Limb (tissue), 2 donors: ENCODE results near the gene IGFL1.
"Not testable (repeated sequence)": the region's sequence is repeated elsewhere in the genome, so short reads cannot be mapped to it uniquely, and the experiment has no call there.

Experiments
- DNase-seq, 2 donors: peaks; one replicate each; pipeline ENCODE4 v3.0.0-alpha.2; 2016; ENCODE audit errors: extremely low spot score in 2 of 2

The IGFL1 gene

GRCh38 chr19:46201454-46202310 lies 27.9 kb upstream of the IGFL1 start:
- no peak for DNase-seq

- no peak for DNase-seq
Observed at GRCh38 chr19:46202426-46202825, 27.1 kb upstream of the IGFL1 start.

- DNase-seq: no peak
Observed at GRCh38 chr19:46202872-46203860, 26.4 kb upstream of the IGFL1 start.

- DNase-seq: no peak
Observed at GRCh38 chr19:46204008-46204407, 25.5 kb upstream of the IGFL1 start.

GRCh38 chr19:46205183-46205984 lies 24.2 kb upstream of the IGFL1 start:
- no peak for DNase-seq

- DNase-seq: no peak
Observed at GRCh38 chr19:46206176-46206575, 23.4 kb upstream of the IGFL1 start.

GRCh38 chr19:46206682-46207081 lies 22.9 kb upstream of the IGFL1 start:
- DNase-seq: no peak

GRCh38 chr19:46207858-46208257 lies 21.7 kb upstream of the IGFL1 start:
- DNase-seq: not testable (repeated sequence)

GRCh38 chr19:46209051-46209450 lies 20.5 kb upstream of the IGFL1 start:
- DNase-seq: no peak

- DNase-seq: no peak
Observed at GRCh38 chr19:46209472-46209871, 20.1 kb upstream of the IGFL1 start.

GRCh38 chr19:46210669-46211068 lies 18.9 kb upstream of the IGFL1 start:
- DNase-seq: no peak

GRCh38 chr19:46211201-46211881 lies 18.2 kb upstream of the IGFL1 start:
- DNase-seq: peak in 1 of 2 donors; percentile 14

- DNase-seq: not testable (repeated sequence)
Observed at GRCh38 chr19:46212592-46212991, 16.9 kb upstream of the IGFL1 start.

GRCh38 chr19:46213156-46213555 lies 16.4 kb upstream of the IGFL1 start:
- no peak for DNase-seq

- no peak for DNase-seq
Observed at GRCh38 chr19:46213806-46214205, 15.7 kb upstream of the IGFL1 start.

GRCh38 chr19:46216612-46217011 lies 12.9 kb upstream of the IGFL1 start:
- DNase-seq: no peak

- DNase-seq: no peak
Observed at GRCh38 chr19:46217476-46217875, 12.1 kb upstream of the IGFL1 start.

- peak; percentile 17 to 51 for DNase-seq
Observed at GRCh38 chr19:46218160-46218559, 11.4 kb upstream of the IGFL1 start.

GRCh38 chr19:46220038-46220615 lies 9.4 kb upstream of the IGFL1 start:
- DNase-seq: no peak

GRCh38 chr19:46221152-46221551 lies 8.4 kb upstream of the IGFL1 start:
- DNase-seq: no peak
